ENCODE measurements around the gene GRN.

DNA sequence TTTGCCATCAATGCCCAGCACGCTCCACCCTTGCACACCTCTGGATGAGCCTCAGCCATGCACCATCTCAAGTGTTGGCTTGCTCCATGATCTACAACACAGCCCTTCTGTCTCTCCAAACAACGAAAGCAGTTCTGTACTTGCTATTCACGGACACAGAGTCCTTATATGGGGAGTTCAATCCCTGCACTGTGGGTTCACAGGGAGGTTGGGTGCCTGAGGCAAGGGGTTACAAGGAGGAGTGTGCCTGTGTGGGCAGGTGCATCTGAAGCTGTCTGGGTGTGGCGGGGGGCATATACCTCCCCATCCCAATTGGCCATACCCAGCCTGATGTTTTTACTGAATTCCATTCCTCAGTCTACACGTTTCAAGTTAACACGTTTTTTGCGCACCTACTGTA, 31.1 kb upstream of the GRN start:
- no peak for TF ChIP-seq EP300 (IDR thresholded peaks at IDR 0.05; ENCODE audit: borderline replicate concordance)
- no peak for TF ChIP-seq FOXM1 (IDR thresholded peaks at IDR 0.05; ENCODE audit: borderline replicate concordance, low read depth)
- no peak for TF ChIP-seq RAD21 (IDR thresholded peaks at IDR 0.05; ENCODE audit: low read depth)
- TF ChIP-seq CEBPB (IDR thresholded peaks at IDR 0.05) = no peak
- no peak for TF ChIP-seq YY1 (IDR thresholded peaks at IDR 0.05; ENCODE audit: low read depth)
- TF ChIP-seq NFIC (IDR thresholded peaks at IDR 0.05) = no peak
- TF ChIP-seq ZBTB7A (IDR thresholded peaks at IDR 0.05; ENCODE audit: low read depth) = no peak
- no peak for TF ChIP-seq EGR1 (IDR thresholded peaks at IDR 0.05)
- TF ChIP-seq TAF1 (IDR thresholded peaks at IDR 0.05; ENCODE audit: low read depth) = no peak
- no peak for TF ChIP-seq TCF12 (IDR thresholded peaks at IDR 0.05; ENCODE audit: low read depth)
- TF ChIP-seq, protein P1, sequence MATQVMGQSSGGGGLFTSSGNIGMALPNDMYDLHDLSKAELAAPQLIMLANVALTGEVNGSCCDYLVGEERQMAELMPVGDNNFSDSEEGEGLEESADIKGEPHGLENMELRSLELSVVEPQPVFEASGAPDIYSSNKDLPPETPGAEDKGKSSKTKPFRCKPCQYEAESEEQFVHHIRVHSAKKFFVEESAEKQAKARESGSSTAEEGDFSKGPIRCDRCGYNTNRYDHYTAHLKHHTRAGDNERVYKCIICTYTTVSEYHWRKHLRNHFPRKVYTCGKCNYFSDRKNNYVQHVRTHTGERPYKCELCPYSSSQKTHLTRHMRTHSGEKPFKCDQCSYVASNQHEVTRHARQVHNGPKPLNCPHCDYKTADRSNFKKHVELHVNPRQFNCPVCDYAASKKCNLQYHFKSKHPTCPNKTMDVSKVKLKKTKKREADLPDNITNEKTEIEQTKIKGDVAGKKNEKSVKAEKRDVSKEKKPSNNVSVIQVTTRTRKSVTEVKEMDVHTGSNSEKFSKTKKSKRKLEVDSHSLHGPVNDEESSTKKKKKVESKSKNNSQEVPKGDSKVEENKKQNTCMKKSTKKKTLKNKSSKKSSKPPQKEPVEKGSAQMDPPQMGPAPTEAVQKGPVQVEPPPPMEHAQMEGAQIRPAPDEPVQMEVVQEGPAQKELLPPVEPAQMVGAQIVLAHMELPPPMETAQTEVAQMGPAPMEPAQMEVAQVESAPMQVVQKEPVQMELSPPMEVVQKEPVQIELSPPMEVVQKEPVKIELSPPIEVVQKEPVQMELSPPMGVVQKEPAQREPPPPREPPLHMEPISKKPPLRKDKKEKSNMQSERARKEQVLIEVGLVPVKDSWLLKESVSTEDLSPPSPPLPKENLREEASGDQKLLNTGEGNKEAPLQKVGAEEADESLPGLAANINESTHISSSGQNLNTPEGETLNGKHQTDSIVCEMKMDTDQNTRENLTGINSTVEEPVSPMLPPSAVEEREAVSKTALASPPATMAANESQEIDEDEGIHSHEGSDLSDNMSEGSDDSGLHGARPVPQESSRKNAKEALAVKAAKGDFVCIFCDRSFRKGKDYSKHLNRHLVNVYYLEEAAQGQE (IDR thresholded peaks at IDR 0.05; ENCODE audit: low read depth) = no peak
